GM19240 (cell line): ENCODE results near the gene MSH6.
"Not testable (repeated sequence)": the region's sequence is repeated elsewhere in the genome, so short reads cannot be mapped to it uniquely, and the experiment has no call there.

Experiments used
- DNase-seq: peaks from one replicate; pipeline ENCODE4 v3.0.0; 2011; ENCODE audit warnings: low spot score; ENCODE audit not compliant: insufficient read length

The MSH6 gene

DNA sequence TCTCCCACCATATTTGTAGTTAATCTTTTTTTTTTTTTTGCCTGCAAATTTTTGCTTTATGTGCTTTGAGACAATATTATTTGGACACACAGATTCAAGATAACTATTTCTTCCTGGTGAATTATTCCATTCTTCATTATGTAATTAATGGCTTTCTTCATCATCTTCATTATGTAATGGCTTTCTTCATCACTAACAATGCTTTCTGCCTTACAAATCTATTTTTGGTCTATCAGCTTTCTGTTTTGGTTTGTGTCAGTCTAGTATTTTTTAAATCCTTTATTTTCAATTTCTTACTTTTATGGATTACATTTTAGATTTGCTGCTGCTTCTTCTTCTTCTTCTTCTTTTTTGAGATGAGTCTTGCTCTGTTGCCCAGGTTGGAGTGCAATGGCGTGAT, 60.5 kb downstream of the MSH6 start:
- no peak for DNase-seq

DNA sequence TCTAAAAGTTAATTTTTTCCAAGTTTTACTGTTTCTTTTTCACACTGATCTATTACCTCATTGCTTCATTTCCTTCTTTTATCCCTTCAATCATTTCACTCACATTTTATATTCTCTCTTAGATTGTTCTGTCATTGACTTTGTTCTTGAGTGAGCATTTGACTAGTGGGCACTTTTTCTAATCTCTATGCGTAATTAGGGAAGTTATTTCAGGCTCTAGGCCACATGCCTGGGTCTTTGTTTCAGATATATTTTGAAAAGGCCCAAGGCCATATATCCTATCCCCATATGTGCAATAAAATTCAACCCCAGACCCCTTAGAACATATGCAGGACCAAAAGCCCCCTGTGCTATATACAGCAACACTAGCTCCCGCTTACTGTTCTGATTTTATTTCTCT, 61.2 kb downstream of the MSH6 start:
- DNase-seq: no peak

DNA sequence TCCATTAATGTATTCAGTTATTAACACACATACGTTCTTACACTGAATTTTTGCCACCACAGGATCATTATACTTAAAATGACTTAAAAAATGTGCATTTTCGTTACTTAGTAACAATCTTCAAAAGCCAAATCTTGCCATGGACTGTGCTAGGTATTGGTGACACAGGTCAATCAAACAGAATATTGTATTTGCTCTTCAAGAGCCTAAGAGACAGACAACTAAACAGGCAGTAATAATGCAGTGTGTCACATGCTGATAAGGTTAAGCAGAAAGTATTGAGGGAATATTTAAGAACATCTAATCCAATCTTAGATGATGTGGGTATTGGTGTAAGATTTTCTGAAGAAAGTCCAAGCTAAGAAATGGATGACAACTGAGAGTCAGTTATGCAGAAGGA, 66.4 kb downstream of the MSH6 start:
- no peak for DNase-seq

DNA sequence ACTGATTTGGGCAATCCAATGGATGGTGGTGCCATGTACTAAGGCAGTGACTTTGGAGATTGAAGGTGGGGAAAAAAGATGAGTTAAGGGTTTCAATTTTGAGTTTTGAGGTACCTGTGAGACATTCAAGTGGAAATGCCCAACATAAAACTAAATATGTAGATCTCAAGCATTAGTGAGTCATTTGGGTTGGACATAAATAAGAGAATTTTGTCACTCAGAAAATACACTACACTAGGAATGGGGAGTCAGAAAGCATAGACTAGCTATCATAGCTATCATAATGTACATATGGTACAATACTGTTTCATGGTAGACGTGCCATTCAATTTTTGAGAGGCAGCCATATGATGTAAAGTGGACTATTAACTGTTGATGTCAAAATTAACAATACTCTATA, 67.3 kb downstream of the MSH6 start:
- DNase-seq: no peak

DNA sequence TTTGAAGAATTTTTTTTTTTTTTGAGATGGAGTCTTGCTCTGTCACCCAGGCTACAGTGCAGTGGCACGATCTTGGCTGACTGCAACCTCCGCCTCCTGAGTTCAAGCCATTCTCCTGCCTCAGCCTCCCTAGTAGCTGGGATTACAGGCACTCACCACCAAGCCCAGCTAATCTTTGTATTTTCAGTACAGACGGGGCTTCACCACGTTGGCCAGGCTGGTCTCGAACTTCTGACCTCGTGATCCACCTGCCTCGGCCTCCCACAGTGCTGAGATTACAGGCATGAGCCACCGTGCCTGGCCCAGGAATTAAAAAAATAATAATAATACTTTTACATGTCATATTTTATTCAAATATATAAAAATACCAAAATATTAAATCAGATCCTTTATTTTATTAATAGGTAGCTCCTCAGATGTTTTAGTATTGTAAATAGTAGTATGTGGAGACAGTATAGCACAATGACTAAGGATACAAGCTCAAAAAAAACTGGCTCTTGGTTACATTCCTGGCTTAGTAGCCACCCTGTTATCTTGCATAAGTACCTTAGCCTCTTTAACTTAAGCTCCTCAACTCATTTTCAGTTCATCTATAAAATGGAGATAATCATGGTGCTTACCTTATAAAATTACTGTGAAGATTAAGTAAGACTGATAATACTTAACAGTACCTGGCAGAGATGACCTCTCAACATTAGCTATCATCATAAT, 70.3 kb downstream of the MSH6 start:
- DNase-seq: not testable (repeated sequence)
